GM12878 (cell line): ENCODE results near the gene NT5DC4. TPM values are rescaled to one million over a fixed set of nuclear protein-coding genes. Genes with fewer than 3 reads are reported as not detected.

Experiments used
- ATAC-seq: fragments of 200-7000 bp; cut with Tn5 transposase; 3 replicates; pipeline ENCODE4 v1.9.1; 2020; ENCODE audit warnings: mild to moderate bottlenecking, moderate library complexity
- BruUV-seq: library from RNA; stranded (reverse); fragments of 400-500 nt; replicated peaks from 2 replicates; lab custom pipeline; 2021; lab: Mats Ljungman, UMichigan
- CTCF ChIA-PET: fragments of 300-600 bp; sonication (Branson Sonifier 250); formaldehyde crosslinking; extraction: SDS; loops from one replicate; lab custom pipeline; 2021; ENCODE audit warnings: inconsistent platforms; lab: Yijun Ruan, JAX
- POLR2A ChIA-PET: fragments of 350-600 bp; formaldehyde crosslinking; extraction: SDS; loops from one replicate; lab custom pipeline; 2021; ENCODE audit warnings: inconsistent platforms; lab: Charles Lee
- RAD21 ChIA-PET: fragments of 300-600 bp; sonication (Branson Sonifier 250); formaldehyde crosslinking; loops from one replicate; lab custom pipeline; 2023; ENCODE audit warnings: antibody characterized with exemption; ENCODE audit not compliant: unreplicated experiment; lab: Charles Lee
- SMC1A ChIA-PET: fragments of 300-600 bp; sonication (Branson Sonifier 250); formaldehyde crosslinking; loops from one replicate; lab custom pipeline; 2023; ENCODE audit not compliant: unreplicated experiment, uncharacterized antibody; lab: Charles Lee
- DNase-seq: peaks from one replicate; pipeline ENCODE4 v3.0.0-alpha.2; 2011; ENCODE audit warnings: low read depth, low spot score
- FAIRE-seq: peaks from 3 replicates; lab custom pipeline; 2011; peaks lifted over from hg19 to GRCh38; lab: Jason Lieb, UNC
- H2AFZ ChIP-seq: 2 replicates; pipeline ENCODE4 v1.6.0; 2011; ENCODE audit warnings: low read depth, low read length, control low read depth; ENCODE audit not compliant: control insufficient read depth
- H3K27ac ChIP-seq: 2 replicates; pipeline ENCODE4 v1.5.1; 2011; ENCODE audit warnings: control low read depth; ENCODE audit not compliant: control insufficient read depth, insufficient read depth
- H3K27me3 ChIP-seq, 2 experiments: replicated peaks in 1 of 2; 2 replicates each; pipeline versions ENCODE4 v1.6.0 to v1.6.1; 2011; ENCODE audit warnings: low read length in 1 of 2; ENCODE audit not compliant: control insufficient read depth in 2 of 2, insufficient read depth in 2 of 2
- H3K36me3 ChIP-seq, 2 experiments: 2 replicates each; pipeline ENCODE4 v1.5.1; 2011; ENCODE audit warnings: low read length in 1 of 2; ENCODE audit not compliant: control insufficient read depth in 2 of 2, insufficient read depth in 2 of 2
- H3K4me1 ChIP-seq: 2 replicates; pipeline ENCODE4 v1.6.1; 2011; ENCODE audit warnings: mild to moderate bottlenecking, low read length, moderate library complexity, mixed read lengths; ENCODE audit not compliant: control insufficient read depth, insufficient read depth
- H3K4me2 ChIP-seq: 2 replicates; pipeline ENCODE4 v1.6.0; 2011; ENCODE audit warnings: control low read depth; ENCODE audit not compliant: control insufficient read depth, insufficient read depth
- H3K4me3 ChIP-seq: fragments of 200-600 bp; sonication (generic); 2 replicates; pipeline ENCODE4 v1.5.1; 2016
- H3K79me2 ChIP-seq: 2 replicates; pipeline ENCODE4 v1.6.0; 2011; ENCODE audit warnings: low read length; ENCODE audit not compliant: control insufficient read depth, insufficient read depth
- H3K9ac ChIP-seq: 2 replicates; pipeline ENCODE4 v1.8.0; 2011; ENCODE audit warnings: low read length, control low read depth, mixed read lengths; ENCODE audit not compliant: control insufficient read depth, insufficient read depth
- H3K9me3 ChIP-seq: replicated peaks from 3 replicates; pipeline ENCODE4 v1.5.1; 2011; ENCODE audit warnings: mild to moderate bottlenecking, low read length; ENCODE audit not compliant: control insufficient read depth, insufficient read depth
- H4K20me1 ChIP-seq: 2 replicates; pipeline ENCODE4 v1.6.0; 2011; ENCODE audit not compliant: control insufficient read depth, insufficient read depth
- ASH2L ChIP-seq: fragments of 300-600, 200-600 bp; sonication (generic); IDR thresholded peaks from 2 replicates; pipeline ENCODE4 v1.6.1; 2017; ENCODE audit warnings: low read depth, mild to moderate bottlenecking, borderline replicate concordance
- CHD1 ChIP-seq: IDR thresholded peaks from 2 replicates; pipeline ENCODE4 v1.6.1; 2012; ENCODE audit warnings: low read depth, low read length, improper control_type of control experiment
- CHD2 ChIP-seq: IDR thresholded peaks from 2 replicates; pipeline ENCODE4 v1.6.1; 2011; ENCODE audit warnings: low read depth, low read length, improper control_type of control experiment, borderline replicate concordance
- CUX1 ChIP-seq: IDR thresholded peaks from 2 replicates; pipeline ENCODE4 v1.6.1; 2012; ENCODE audit warnings: improper control_type of control experiment, low read depth, low read length; ENCODE audit not compliant: insufficient replicate concordance
- HDAC6 ChIP-seq: fragments of 200-600 bp; sonication (generic); IDR thresholded peaks from one replicate; pipeline ENCODE4 v1.8.0; 2017; ENCODE audit warnings: antibody characterized with exemption; ENCODE audit not compliant: unreplicated experiment
- MEF2B ChIP-seq: fragments of 450-650 bp; IDR thresholded peaks from 2 replicates; pipeline ENCODE4 v1.6.1; 2018; ENCODE audit warnings: mild to moderate bottlenecking, moderate library complexity; ENCODE audit not compliant: partially characterized antibody, poor library complexity, severe bottlenecking
- NR2C2 ChIP-seq: IDR thresholded peaks from 2 replicates; pipeline ENCODE4 v1.6.1; 2011; ENCODE audit warnings: borderline replicate concordance, low read depth; ENCODE audit not compliant: control insufficient read depth, insufficient read length
- NR2F1 ChIP-seq: fragments of 450-650 bp; conservative IDR thresholded peaks from 2 replicates; pipeline ENCODE4 v1.6.1; 2017; ENCODE audit warnings: mild to moderate bottlenecking
- PBX3 ChIP-seq: IDR thresholded peaks from 2 replicates; pipeline ENCODE4 v1.6.1; 2011; ENCODE audit warnings: mild to moderate bottlenecking, low read depth, low read length, moderate library complexity; ENCODE audit not compliant: insufficient replicate concordance
- RCOR1 ChIP-seq: conservative IDR thresholded peaks from 2 replicates; pipeline ENCODE4 v1.6.1; 2012; ENCODE audit warnings: low read depth, low read length, improper control_type of control experiment
- RELA ChIP-seq: fragments of 450-650 bp; IDR thresholded peaks from 2 replicates; pipeline ENCODE4 v1.8.0; 2014; ENCODE audit warnings: borderline replicate concordance; ENCODE audit not compliant: partially characterized antibody
- ZBTB11 ChIP-seq: fragments of 450-650 bp; formaldehyde crosslinking; IDR thresholded peaks from 2 replicates; pipeline ENCODE4 v1.5.0; 2022; ENCODE audit warnings: mild to moderate bottlenecking, missing genetic modification characterization
- ZNF384 ChIP-seq: IDR thresholded peaks from 2 replicates; pipeline ENCODE4 v1.6.1; 2012; ENCODE audit warnings: low read depth, mild to moderate bottlenecking, low read length, improper control_type of control experiment, borderline replicate concordance
- WGBS: methylation state at CpG from one replicate; pipeline ENCODE4 v1.1.6; 2016; ENCODE audit warnings: low lambda C conversion rate; ENCODE audit not compliant: insufficient replicate concordance, insufficient coverage; ENCODE audit errors: missing lambda C conversion rate; 5-methylcytosine and 5-hydroxymethylcytosine counted together
- in situ Hi-C: fragments of 300-500 bp; cut with MboI; formaldehyde crosslinking; loops from 9 replicates; pipeline ENCODE4 v1.14.3; 2018; ENCODE audit warnings: mixed read lengths
- intact Hi-C: fragments of 100-400 bp; cut with micrococcal nuclease; formaldehyde crosslinking; loops from one replicate; pipeline ENCODE4 v1.14.2; 2022; ENCODE audit not compliant: unreplicated experiment
- polyA plus RNA-seq, 11 experiments: library from polyadenylated mRNA; depleted of rRNA in 4 of 11; unstranded in 6 of 11; stranded (reverse) in 5 of 11; fragments of >200 nt; fragmentation: Nextera tagmentation in 4 of 11; fragmentation: Illumina TruSeq in 1 of 11; extraction: Ambion mirVana in 4 of 11; extraction: Trizol in 1 of 11; gene quantifications; 1 replicate in 1 of 11; 2 replicates in 10 of 11; pipeline versions ENCODE4 v1.2.1 to v1.2.3, GENCODE V29; 2011 to 2016; ENCODE audit warnings: inconsistent platforms in 2 of 11, missing spikeins in 2 of 11, low read depth in 1 of 11
- total RNA-seq, 4 experiments: library from RNA; depleted of rRNA in 3 of 4; stranded (reverse); fragments of >200 nt in 3 of 4; fragmentation: Illumina TruSeq in 1 of 4; extraction: Trizol in 1 of 4; gene quantifications; 2 replicates each; pipeline versions ENCODE4 v1.2.1 to v1.2.3, GENCODE V29; 2013 to 2021
- TF ChIP-seq, protein P1 (sequence below): IDR thresholded peaks from 2 replicates; pipeline ENCODE4 v1.6.1; 2011; ENCODE audit warnings: low read depth, mild to moderate bottlenecking, low read length, moderate library complexity, borderline replicate concordance; ENCODE audit errors: extremely low read depth

The NT5DC4 gene
- total and polyA plus RNA-seq, 10 of the 15 experiments (the other 5 are each of a cell fraction or from before 2014, with no cell fraction given) = 0.04 to 2.6 (median 0.32) TPM; not detected in 2

DNA sequence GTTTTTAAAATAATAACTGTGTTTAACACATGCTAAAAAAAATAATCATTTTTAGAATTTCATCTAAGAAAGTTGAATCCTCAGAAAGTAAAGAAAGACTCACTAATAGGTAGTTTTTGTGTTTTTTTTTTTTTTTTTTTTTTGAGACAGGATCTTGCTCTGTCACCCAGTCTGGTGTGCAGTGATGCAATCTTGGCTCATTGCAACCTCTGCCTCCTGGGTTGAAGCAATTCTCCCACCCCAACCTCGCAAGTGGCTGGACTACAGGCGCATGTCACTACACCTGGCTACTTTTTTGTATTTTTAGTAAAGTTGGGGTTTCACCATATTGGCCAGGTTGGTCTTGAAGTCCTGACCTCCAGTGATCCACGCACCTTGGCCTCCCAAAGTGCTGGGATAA is 36.4 kb downstream of the NT5DC4 start:
- DNase-seq = no peak
- POLR2A ChIA-PET = interaction anchor here (0.7 kb wide), 1 partner anchor 49 kb away, joined by 3 read pairs; no protein-coding TSS in a partner anchor
- H3K79me2 ChIP-seq = peaks cover 2% of the 10 kb centered on the region
- no peak overlapping the region for H3K4me3 ChIP-seq
- H3K9ac ChIP-seq = no peak overlapping the region
- no peak for ATAC-seq
- no peak for FAIRE-seq
- no peak overlapping the region for H2AFZ ChIP-seq
- RAD21 ChIA-PET = no interaction called here
- CTCF ChIA-PET = no interaction called here
- H3K9me3 ChIP-seq = no peaks in the 10 kb centered on the region
- no peak overlapping the region for H3K4me2 ChIP-seq
- in situ Hi-C loops (no loop called here), intact Hi-C loops (loop anchor here (2.0 kb wide), 1 partner anchor 56 kb away; no protein-coding TSS in a partner anchor)
- no peaks in the 10 kb centered on the region for H4K20me1 ChIP-seq
- SMC1A ChIA-PET = no interaction called here
- H3K27ac ChIP-seq = no peak overlapping the region
- no peaks in the 10 kb centered on the region for H3K4me1 ChIP-seq
- H3K36me3 ChIP-seq = peaks cover 4 to 26% of the 10 kb centered on the region in 2 experiments
- BruUV-seq = no TSS peak
- no peaks in the 10 kb centered on the region for H3K27me3 ChIP-seq
- 100% methylated on average over 3 of the region's 3 CpGs for WGBS
- TF ChIP-seq CHD1 (no peak), NR2F1 (no peak), ZNF384 (no peak), HDAC6 (no peak), ASH2L (no peak), MEF2B (no peak), RCOR1 (no peak), PBX3 (no peak), CUX1 (no peak), RELA (no peak), CHD2 (no peak), ZBTB11 (CRISPR knock-in tag) (no peak), NR2C2 (no peak)
- TF ChIP-seq, protein P1, sequence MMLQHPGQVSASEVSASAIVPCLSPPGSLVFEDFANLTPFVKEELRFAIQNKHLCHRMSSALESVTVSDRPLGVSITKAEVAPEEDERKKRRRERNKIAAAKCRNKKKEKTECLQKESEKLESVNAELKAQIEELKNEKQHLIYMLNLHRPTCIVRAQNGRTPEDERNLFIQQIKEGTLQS = no peak
